H9 (cell line): ENCODE results near the gene CYTH3. TPM values are rescaled to one million over a fixed set of nuclear protein-coding genes. Genes with fewer than 3 reads are reported as not detected.

Experiments used
- DNase-seq: peaks from one replicate; pipeline ENCODE4 v3.0.0-alpha.2; 2017
- H2AFZ ChIP-seq: one replicate; pipeline ENCODE4 v1.6.1; 2013; ENCODE audit warnings: mild to moderate bottlenecking, low read length, control low read depth, moderate library complexity
- H2AK5ac ChIP-seq: 2 replicates; pipeline ENCODE4 v1.6.1; 2013; ENCODE audit warnings: low read length, control low read depth, mixed read lengths; ENCODE audit not compliant: insufficient read length
- H2BK120ac ChIP-seq: one replicate; pipeline ENCODE4 v1.6.1; 2013; ENCODE audit warnings: low read depth, mild to moderate bottlenecking, low read length, control low read depth, inconsistent platforms; ENCODE audit not compliant: poor library complexity, severe bottlenecking
- H2BK12ac ChIP-seq: 2 replicates; pipeline ENCODE4 v1.6.1; 2013; ENCODE audit warnings: low read length, control low read depth, mixed read lengths, low read depth; ENCODE audit not compliant: insufficient read length
- H2BK15ac ChIP-seq: 2 replicates; pipeline ENCODE4 v1.6.1; 2013; ENCODE audit warnings: low read depth, low read length, control low read depth
- H2BK20ac ChIP-seq: one replicate; pipeline ENCODE4 v1.6.1; 2013; ENCODE audit warnings: low read depth, mild to moderate bottlenecking, low read length, control low read depth, inconsistent platforms; ENCODE audit not compliant: poor library complexity, severe bottlenecking
- H2BK5ac ChIP-seq: 2 replicates; pipeline ENCODE4 v1.6.1; 2013; ENCODE audit warnings: low read length, control low read depth, mixed read lengths; ENCODE audit not compliant: insufficient read length
- H3K14ac ChIP-seq: 2 replicates; pipeline ENCODE4 v1.6.1; 2013; ENCODE audit warnings: low read length, control low read depth; ENCODE audit not compliant: insufficient read depth
- H3K18ac ChIP-seq: 2 replicates; pipeline ENCODE4 v1.6.1; 2013; ENCODE audit warnings: low read depth, mild to moderate bottlenecking, mixed read lengths, low read length, control low read depth; ENCODE audit not compliant: insufficient read length
- H3K23ac ChIP-seq: 2 replicates; pipeline ENCODE4 v1.6.1; 2013; ENCODE audit warnings: low read length, control low read depth, mixed read lengths, low read depth; ENCODE audit not compliant: insufficient read length
- H3K23me2 ChIP-seq: 2 replicates; pipeline ENCODE4 v1.6.1; 2013; ENCODE audit warnings: low read depth, mild to moderate bottlenecking, mixed read lengths, low read length, control low read depth; ENCODE audit not compliant: insufficient read length, poor library complexity, severe bottlenecking
- H3K27ac ChIP-seq: 2 replicates; pipeline ENCODE4 v1.5.1; 2013; ENCODE audit warnings: low read length, control low read depth, mixed read lengths, low read depth; ENCODE audit not compliant: insufficient read length
- H3K27me3 ChIP-seq: 2 replicates; pipeline ENCODE4 v1.6.1; 2013; ENCODE audit warnings: low read length, control low read depth, inconsistent platforms; ENCODE audit not compliant: insufficient read depth
- H3K4ac ChIP-seq: 2 replicates; pipeline ENCODE4 v1.6.1; 2013; ENCODE audit warnings: low read depth, mild to moderate bottlenecking, control low read depth, inconsistent platforms, low read length, moderate library complexity
- H3K4me1 ChIP-seq: 2 replicates; pipeline ENCODE4 v1.6.1; 2013; ENCODE audit warnings: low read length, control low read depth, inconsistent platforms; ENCODE audit not compliant: insufficient read depth
- H3K4me2 ChIP-seq: 2 replicates; pipeline ENCODE4 v1.6.1; 2013; ENCODE audit warnings: low read length, control low read depth, mixed read lengths; ENCODE audit not compliant: insufficient read length, insufficient read depth
- H3K56ac ChIP-seq: 2 replicates; pipeline ENCODE4 v1.6.1; 2013; ENCODE audit warnings: low read depth, mild to moderate bottlenecking, mixed read lengths, low read length, control low read depth; ENCODE audit not compliant: insufficient read length
- H3K79me1 ChIP-seq: 2 replicates; pipeline ENCODE4 v1.6.1; 2013; ENCODE audit warnings: low read depth, mild to moderate bottlenecking, moderate library complexity, low read length, control low read depth, inconsistent platforms; ENCODE audit not compliant: insufficient read depth, poor library complexity, severe bottlenecking
- H3K79me2 ChIP-seq: 2 replicates; pipeline ENCODE4 v1.6.1; 2013; ENCODE audit warnings: low read length, control low read depth, inconsistent platforms; ENCODE audit not compliant: insufficient read depth
- H3K9ac ChIP-seq: 2 replicates; pipeline ENCODE4 v1.6.1; 2013; ENCODE audit warnings: low read length, control low read depth, mixed read lengths; ENCODE audit not compliant: insufficient read length; ENCODE audit errors: extremely low read depth
- H3K9me3 ChIP-seq: one replicate; pipeline ENCODE4 v1.6.1; 2013; ENCODE audit warnings: low read depth, low read length, inconsistent platforms; ENCODE audit not compliant: control insufficient read depth
- H3T11ph ChIP-seq: one replicate; pipeline ENCODE4 v1.6.1; 2013; ENCODE audit warnings: mild to moderate bottlenecking, low read length, control low read depth, inconsistent platforms
- H4K20me1 ChIP-seq: one replicate; pipeline ENCODE4 v1.6.1; 2013; ENCODE audit not compliant: control insufficient read depth, insufficient read length, insufficient read depth
- H4K5ac ChIP-seq: 2 replicates; pipeline ENCODE4 v1.6.1; 2013; ENCODE audit warnings: low read depth, mild to moderate bottlenecking, mixed read lengths, low read length, control low read depth; ENCODE audit not compliant: insufficient read length
- H4K8ac ChIP-seq: replicated peaks from 2 replicates; pipeline ENCODE4 v1.6.1; 2013; ENCODE audit warnings: low read length, control low read depth, mixed read lengths, low read depth; ENCODE audit not compliant: insufficient read length
- H4K91ac ChIP-seq: 2 replicates; pipeline ENCODE4 v1.6.1; 2013; ENCODE audit warnings: low read depth, mild to moderate bottlenecking, moderate library complexity, mixed read lengths, low read length, control low read depth; ENCODE audit not compliant: insufficient read length
- H3K27ac Mint-ChIP-seq, 3 experiments: 2 replicates in 2 of 3; 3 replicates in 1 of 3; pipeline ENCODE4 v1.8.0; 2020 to 2021; ENCODE audit warnings: mixed read lengths in 3 of 3, mild to moderate bottlenecking in 1 of 3, moderate library complexity in 1 of 3
- H3K27me3 Mint-ChIP-seq: 2 replicates; pipeline ENCODE4 v1.8.0; 2021; ENCODE audit warnings: low read depth, mild to moderate bottlenecking, moderate library complexity, mixed read lengths
- H3K36me3 Mint-ChIP-seq, 3 experiments: 2 replicates in 2 of 3; 3 replicates in 1 of 3; pipeline ENCODE4 v1.8.0; 2020 to 2021; ENCODE audit warnings: low read depth in 3 of 3, mixed read lengths in 3 of 3; ENCODE audit not compliant: insufficient read depth in 1 of 3
- H3K4me1 Mint-ChIP-seq, 2 experiments: 2 replicates each; pipeline ENCODE4 v1.8.0; 2020; ENCODE audit warnings: mixed read lengths in 2 of 2
- H3K4me3 Mint-ChIP-seq, 2 experiments: 2 replicates in 1 of 2; 3 replicates in 1 of 2; pipeline ENCODE4 v1.8.0; 2020 to 2021; ENCODE audit warnings: mild to moderate bottlenecking in 2 of 2, mixed read lengths in 2 of 2, moderate library complexity in 1 of 2
- H3K9me3 Mint-ChIP-seq, 2 experiments: 2 replicates in 1 of 2; 3 replicates in 1 of 2; pipeline ENCODE4 v1.8.0; 2020; ENCODE audit warnings: mild to moderate bottlenecking in 2 of 2, mixed read lengths in 2 of 2, moderate library complexity in 1 of 2
- WGBS: extraction: QIAGEN DNeasy Blood & Tissue Kit; methylation state at CpG from one replicate; pipeline ENCODE4 v1.1.7; 2013; ENCODE audit warnings: missing lambda C conversion rate, low lambda C conversion rate, mixed read lengths; ENCODE audit not compliant: insufficient read length; ENCODE audit errors: extremely low coverage; 5-methylcytosine and 5-hydroxymethylcytosine counted together
- total RNA-seq: library from RNA; stranded (reverse); gene quantifications from 2 replicates; pipeline ENCODE4 v1.2.1, GENCODE V29; 2021
- TF ChIP-seq, protein P1 (sequence below): fragments of 200-600 bp; sonication (generic); conservative IDR thresholded peaks from 3 replicates; pipeline ENCODE4 v1.8.0; 2021; ENCODE audit warnings: antibody characterized with exemption, mild to moderate bottlenecking

Gene CYTH3
- total RNA-seq, 1 experiment from 2014 or later, result 12.3 TPM

DNA sequence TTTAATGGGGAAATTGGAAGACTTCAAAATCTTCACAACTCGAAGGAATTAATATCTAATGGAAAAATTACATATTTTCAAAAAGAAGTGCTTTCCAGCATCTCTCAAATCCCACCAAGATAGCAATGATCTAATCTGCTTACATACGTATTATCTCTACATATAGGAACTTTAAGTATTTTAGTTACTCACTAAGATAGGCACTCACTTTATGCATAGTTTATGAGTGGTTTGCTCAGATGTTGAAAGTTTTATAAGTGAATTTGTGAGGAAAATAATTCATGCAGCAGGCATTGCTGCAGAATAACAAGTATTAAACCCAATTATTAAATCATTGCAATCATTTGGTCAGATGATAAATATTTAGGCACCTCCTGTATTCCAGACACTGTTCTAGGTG, 2.3 kb upstream of the CYTH3 start:
- Histone ChIP-seq H2AFZ (no peak overlapping the region), H3K18ac (no peak overlapping the region), H3T11ph (no peak overlapping the region), H3K27me3 (no peaks in the 10 kb centered on the region; the same call in 1 of the 2 replicates), H3K23ac (no peak overlapping the region), H3K79me1 (no peaks in the 10 kb centered on the region), H4K5ac (no peak overlapping the region), H2BK12ac (no peak overlapping the region), H3K14ac (no peak overlapping the region), H2BK120ac (no peak overlapping the region), H3K4ac (no peak overlapping the region), H3K4me2 (no peak overlapping the region), H3K9me3 (no peaks in the 10 kb centered on the region), H2BK15ac (no peak overlapping the region), H3K4me1 (peaks cover 3% of the 10 kb centered on the region; the same call in 1 of the 2 replicates), H2BK5ac (no peak overlapping the region), H3K79me2 (no peaks in the 10 kb centered on the region; the same call in 1 of the 2 replicates), H3K56ac (no peak overlapping the region), H2AK5ac (no peak overlapping the region), H4K8ac (no peak overlapping the region), H3K23me2 (peaks cover 15% of the 10 kb centered on the region), H4K20me1 (peaks cover 3% of the 10 kb centered on the region), H3K27ac (no peak overlapping the region), H4K91ac (no peak overlapping the region), H3K9ac (no peak overlapping the region), H2BK20ac (no peak overlapping the region)
- TF ChIP-seq, protein P1, sequence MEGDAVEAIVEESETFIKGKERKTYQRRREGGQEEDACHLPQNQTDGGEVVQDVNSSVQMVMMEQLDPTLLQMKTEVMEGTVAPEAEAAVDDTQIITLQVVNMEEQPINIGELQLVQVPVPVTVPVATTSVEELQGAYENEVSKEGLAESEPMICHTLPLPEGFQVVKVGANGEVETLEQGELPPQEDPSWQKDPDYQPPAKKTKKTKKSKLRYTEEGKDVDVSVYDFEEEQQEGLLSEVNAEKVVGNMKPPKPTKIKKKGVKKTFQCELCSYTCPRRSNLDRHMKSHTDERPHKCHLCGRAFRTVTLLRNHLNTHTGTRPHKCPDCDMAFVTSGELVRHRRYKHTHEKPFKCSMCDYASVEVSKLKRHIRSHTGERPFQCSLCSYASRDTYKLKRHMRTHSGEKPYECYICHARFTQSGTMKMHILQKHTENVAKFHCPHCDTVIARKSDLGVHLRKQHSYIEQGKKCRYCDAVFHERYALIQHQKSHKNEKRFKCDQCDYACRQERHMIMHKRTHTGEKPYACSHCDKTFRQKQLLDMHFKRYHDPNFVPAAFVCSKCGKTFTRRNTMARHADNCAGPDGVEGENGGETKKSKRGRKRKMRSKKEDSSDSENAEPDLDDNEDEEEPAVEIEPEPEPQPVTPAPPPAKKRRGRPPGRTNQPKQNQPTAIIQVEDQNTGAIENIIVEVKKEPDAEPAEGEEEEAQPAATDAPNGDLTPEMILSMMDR, result no peak
- peaks cover 28 to 30% of the 10 kb centered on the region in 2 experiments for H3K4me1 Mint-ChIP-seq
- no peak for DNase-seq
- peaks cover 23% of the 10 kb centered on the region for H3K27me3 Mint-ChIP-seq
- H3K27ac Mint-ChIP-seq, result no peak overlapping the region
- no peaks in the 10 kb centered on the region for H3K9me3 Mint-ChIP-seq
- no CpG with 5 or more reads among the region's 2 CpGs for WGBS
- no peaks in the 10 kb centered on the region for H3K36me3 Mint-ChIP-seq
- no peak overlapping the region for H3K4me3 Mint-ChIP-seq
